ENCODE measurements around the gene XPNPEP1. TPM values are rescaled to one million over a fixed set of nuclear protein-coding genes. Genes with fewer than 3 reads are reported as not detected.

The XPNPEP1 gene
- total RNA-seq, 3 donors from 2014 or later = 66.6 to 97.7 (median 87.5) TPM

GRCh38 chr10:109899356-109900331, 23.7 kb downstream of the XPNPEP1 start:
- ATAC-seq = peak; percentile 28
- intact Hi-C loops (cut with DNase I, micrococcal nuclease) = no loop called here
- no peak overlapping the region for H3K4me3 ChIP-seq
- no peaks in the 10 kb centered on the region for H3K36me3 ChIP-seq (ENCODE audit: low read depth)
- H3K9me3 ChIP-seq = no peaks in the 10 kb centered on the region
- no peak for DNase-seq
- no peak for TF ChIP-seq CTCF (IDR thresholded peaks at IDR 0.05)
- H3K4me1 ChIP-seq (ENCODE audit: low read depth) = peaks cover 29% of the 10 kb centered on the region

GRCh38 chr10:109898666-109899355, 24.5 kb downstream of the XPNPEP1 start:
- Histone ChIP-seq H3K9me3 (no peaks in the 10 kb centered on the region), H3K4me3 (no peak overlapping the region), H3K4me1 (ENCODE audit: low read depth) (peaks cover 29% of the 10 kb centered on the region), H3K36me3 (ENCODE audit: low read depth) (no peaks in the 10 kb centered on the region)
- TF ChIP-seq CTCF (IDR thresholded peaks at IDR 0.05) = no peak
- DNase-seq = no peak
- intact Hi-C loops (cut with DNase I, micrococcal nuclease) = no loop called here
- no peak for ATAC-seq

GRCh38 chr10:109898007-109898406, 25.3 kb downstream of the XPNPEP1 start:
- H3K4me3 ChIP-seq = no peak overlapping the region
- no peaks in the 10 kb centered on the region for H3K36me3 ChIP-seq (ENCODE audit: low read depth)
- intact Hi-C loops (cut with DNase I, micrococcal nuclease) = no loop called here
- ATAC-seq (no peak), DNase-seq (no peak)
- no peaks in the 10 kb centered on the region for H3K9me3 ChIP-seq
- TF ChIP-seq CTCF (IDR thresholded peaks at IDR 0.05) = no peak
- H3K4me1 ChIP-seq (ENCODE audit: low read depth) = peaks cover 22% of the 10 kb centered on the region

- Histone ChIP-seq H3K9me3 (no peaks in the 10 kb centered on the region), H3K4me3 (no peak overlapping the region), H3K36me3 (ENCODE audit: low read depth) (no peaks in the 10 kb centered on the region), H3K4me1 (ENCODE audit: low read depth) (peaks cover 13% of the 10 kb centered on the region)
- TF ChIP-seq CTCF (IDR thresholded peaks at IDR 0.05) = no peak
- peak; percentile 70 for ATAC-seq
- DNase-seq = no peak
- intact Hi-C loops (cut with DNase I, micrococcal nuclease) = no loop called here
Measured at GRCh38 chr10:109895848-109896247, 27.5 kb downstream of the XPNPEP1 start.

GRCh38 chr10:109895095-109895818, 28.1 kb downstream of the XPNPEP1 start:
- DNase-seq (peak; percentile 49 to 60 (median 56)), ATAC-seq (peak; percentile 51)
- Histone ChIP-seq H3K9me3 (no peaks in the 10 kb centered on the region), H3K4me1 (ENCODE audit: low read depth) (peaks cover 17% of the 10 kb centered on the region), H3K4me3 (no peak overlapping the region), H3K36me3 (ENCODE audit: low read depth) (no peaks in the 10 kb centered on the region)
- no peak for TF ChIP-seq CTCF (IDR thresholded peaks at IDR 0.05)
- intact Hi-C loops (cut with DNase I, micrococcal nuclease) = no loop called here

Measured in mucosa of descending colon (tissue), 3 donors.